22Rv1 (cell line): ENCODE measurements around the gene PRKCB.

Experiments
- H3K27ac ChIP-seq: fragments of 450-650 bp; 2 replicates; pipeline ENCODE4 v1.5.1; 2017
- CTCF ChIP-seq: fragments of 450-650 bp; IDR thresholded peaks from 2 replicates; pipeline ENCODE4 v1.5.1; 2017; ENCODE audit warnings: mild to moderate bottlenecking
- ZFX ChIP-seq: fragments of 450-650 bp; IDR thresholded peaks from 2 replicates; pipeline ENCODE4 v1.6.1; 2017; ENCODE audit warnings: antibody characterized with exemption, borderline replicate concordance

PRKCB gene

GRCh38 chr16:24123275-24123674 lies 287.5 kb downstream of the PRKCB start:
- no peak overlapping the region for H3K27ac ChIP-seq
- TF ChIP-seq ZFX (no peak), CTCF (no peak)

- TF ChIP-seq ZFX (no peak), CTCF (no peak)
- no peak overlapping the region for H3K27ac ChIP-seq
These were observed 288.5 kb downstream of the PRKCB start for GRCh38 chr16:24124291-24124690.

GRCh38 chr16:24125214-24125613 lies 289.4 kb downstream of the PRKCB start:
- no peak for TF ChIP-seq ZFX
- no peak for TF ChIP-seq CTCF
- no peak overlapping the region for H3K27ac ChIP-seq

- TF ChIP-seq CTCF: no peak
- TF ChIP-seq ZFX: no peak
- H3K27ac ChIP-seq: no peak overlapping the region
These were observed 293.7 kb downstream of the PRKCB start for GRCh38 chr16:24129412-24129918.

GRCh38 chr16:24130494-24131085 lies 294.8 kb downstream of the PRKCB start:
- TF ChIP-seq CTCF: no peak
- no peak for TF ChIP-seq ZFX
- H3K27ac ChIP-seq: no peak overlapping the region

- no peak overlapping the region for H3K27ac ChIP-seq
- no peak for TF ChIP-seq ZFX
- TF ChIP-seq CTCF: no peak
These were observed 295.5 kb downstream of the PRKCB start for GRCh38 chr16:24131294-24131693.

- H3K27ac ChIP-seq: no peak overlapping the region
- TF ChIP-seq ZFX: no peak
- no peak for TF ChIP-seq CTCF
These were observed 296.4 kb downstream of the PRKCB start for GRCh38 chr16:24132048-24132796.
